ENCODE measurements around the gene ADAMTS14.

DNA sequence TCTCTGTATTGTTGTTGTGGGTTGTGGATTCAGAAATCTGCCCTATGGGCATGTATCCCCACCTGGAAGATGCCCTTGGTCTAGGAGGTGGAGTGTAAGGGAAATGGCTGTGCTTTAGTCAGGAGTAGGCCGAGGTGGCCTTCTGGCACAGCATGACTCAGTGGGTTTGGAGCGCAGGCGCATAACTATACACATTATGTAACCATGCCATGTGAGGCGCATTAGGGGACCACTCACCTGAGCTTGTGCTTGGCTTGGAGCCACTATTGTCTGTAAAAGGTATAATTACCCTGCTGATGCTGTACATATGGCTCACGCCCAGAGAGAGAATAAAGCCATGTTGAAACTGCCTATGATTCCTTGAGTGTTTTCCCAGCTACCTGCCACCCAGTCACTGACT is 20.6 kb upstream of the ADAMTS14 start:
- TF ChIP-seq, protein P1, sequence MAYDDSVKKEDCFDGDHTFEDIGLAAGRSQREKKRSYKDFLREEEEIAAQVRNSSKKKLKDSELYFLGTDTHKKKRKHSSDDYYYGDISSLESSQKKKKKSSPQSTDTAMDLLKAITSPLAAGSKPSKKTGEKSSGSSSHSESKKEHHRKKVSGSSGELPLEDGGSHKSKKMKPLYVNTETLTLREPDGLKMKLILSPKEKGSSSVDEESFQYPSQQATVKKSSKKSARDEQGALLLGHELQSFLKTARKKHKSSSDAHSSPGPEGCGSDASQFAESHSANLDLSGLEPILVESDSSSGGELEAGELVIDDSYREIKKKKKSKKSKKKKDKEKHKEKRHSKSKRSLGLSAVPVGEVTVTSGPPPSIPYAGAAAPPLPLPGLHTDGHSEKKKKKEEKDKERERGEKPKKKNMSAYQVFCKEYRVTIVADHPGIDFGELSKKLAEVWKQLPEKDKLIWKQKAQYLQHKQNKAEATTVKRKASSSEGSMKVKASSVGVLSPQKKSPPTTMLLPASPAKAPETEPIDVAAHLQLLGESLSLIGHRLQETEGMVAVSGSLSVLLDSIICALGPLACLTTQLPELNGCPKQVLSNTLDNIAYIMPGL (CRISPR knock-in tag; IDR thresholded peaks at IDR 0.05), result no peak
- TF ChIP-seq, protein P2, sequence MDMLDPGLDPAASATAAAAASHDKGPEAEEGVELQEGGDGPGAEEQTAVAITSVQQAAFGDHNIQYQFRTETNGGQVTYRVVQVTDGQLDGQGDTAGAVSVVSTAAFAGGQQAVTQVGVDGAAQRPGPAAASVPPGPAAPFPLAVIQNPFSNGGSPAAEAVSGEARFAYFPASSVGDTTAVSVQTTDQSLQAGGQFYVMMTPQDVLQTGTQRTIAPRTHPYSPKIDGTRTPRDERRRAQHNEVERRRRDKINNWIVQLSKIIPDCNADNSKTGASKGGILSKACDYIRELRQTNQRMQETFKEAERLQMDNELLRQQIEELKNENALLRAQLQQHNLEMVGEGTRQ (CRISPR knock-in tag; IDR thresholded peaks at IDR 0.05), result no peak
- TF ChIP-seq, protein P3, sequence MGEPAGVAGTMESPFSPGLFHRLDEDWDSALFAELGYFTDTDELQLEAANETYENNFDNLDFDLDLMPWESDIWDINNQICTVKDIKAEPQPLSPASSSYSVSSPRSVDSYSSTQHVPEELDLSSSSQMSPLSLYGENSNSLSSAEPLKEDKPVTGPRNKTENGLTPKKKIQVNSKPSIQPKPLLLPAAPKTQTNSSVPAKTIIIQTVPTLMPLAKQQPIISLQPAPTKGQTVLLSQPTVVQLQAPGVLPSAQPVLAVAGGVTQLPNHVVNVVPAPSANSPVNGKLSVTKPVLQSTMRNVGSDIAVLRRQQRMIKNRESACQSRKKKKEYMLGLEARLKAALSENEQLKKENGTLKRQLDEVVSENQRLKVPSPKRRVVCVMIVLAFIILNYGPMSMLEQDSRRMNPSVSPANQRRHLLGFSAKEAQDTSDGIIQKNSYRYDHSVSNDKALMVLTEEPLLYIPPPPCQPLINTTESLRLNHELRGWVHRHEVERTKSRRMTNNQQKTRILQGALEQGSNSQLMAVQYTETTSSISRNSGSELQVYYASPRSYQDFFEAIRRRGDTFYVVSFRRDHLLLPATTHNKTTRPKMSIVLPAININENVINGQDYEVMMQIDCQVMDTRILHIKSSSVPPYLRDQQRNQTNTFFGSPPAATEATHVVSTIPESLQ (CRISPR knock-in tag; IDR thresholded peaks at IDR 0.05), result no peak
- TF ChIP-seq, protein P4, sequence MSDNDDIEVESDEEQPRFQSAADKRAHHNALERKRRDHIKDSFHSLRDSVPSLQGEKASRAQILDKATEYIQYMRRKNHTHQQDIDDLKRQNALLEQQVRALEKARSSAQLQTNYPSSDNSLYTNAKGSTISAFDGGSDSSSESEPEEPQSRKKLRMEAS (CRISPR knock-in tag; IDR thresholded peaks at IDR 0.05), result no peak
- TF ChIP-seq, protein P5, sequence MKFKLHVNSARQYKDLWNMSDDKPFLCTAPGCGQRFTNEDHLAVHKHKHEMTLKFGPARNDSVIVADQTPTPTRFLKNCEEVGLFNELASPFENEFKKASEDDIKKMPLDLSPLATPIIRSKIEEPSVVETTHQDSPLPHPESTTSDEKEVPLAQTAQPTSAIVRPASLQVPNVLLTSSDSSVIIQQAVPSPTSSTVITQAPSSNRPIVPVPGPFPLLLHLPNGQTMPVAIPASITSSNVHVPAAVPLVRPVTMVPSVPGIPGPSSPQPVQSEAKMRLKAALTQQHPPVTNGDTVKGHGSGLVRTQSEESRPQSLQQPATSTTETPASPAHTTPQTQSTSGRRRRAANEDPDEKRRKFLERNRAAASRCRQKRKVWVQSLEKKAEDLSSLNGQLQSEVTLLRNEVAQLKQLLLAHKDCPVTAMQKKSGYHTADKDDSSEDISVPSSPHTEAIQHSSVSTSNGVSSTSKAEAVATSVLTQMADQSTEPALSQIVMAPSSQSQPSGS (CRISPR knock-in tag; IDR thresholded peaks at IDR 0.05; ENCODE audit: borderline replicate concordance, low read depth), result no peak
- TF ChIP-seq, protein P6, sequence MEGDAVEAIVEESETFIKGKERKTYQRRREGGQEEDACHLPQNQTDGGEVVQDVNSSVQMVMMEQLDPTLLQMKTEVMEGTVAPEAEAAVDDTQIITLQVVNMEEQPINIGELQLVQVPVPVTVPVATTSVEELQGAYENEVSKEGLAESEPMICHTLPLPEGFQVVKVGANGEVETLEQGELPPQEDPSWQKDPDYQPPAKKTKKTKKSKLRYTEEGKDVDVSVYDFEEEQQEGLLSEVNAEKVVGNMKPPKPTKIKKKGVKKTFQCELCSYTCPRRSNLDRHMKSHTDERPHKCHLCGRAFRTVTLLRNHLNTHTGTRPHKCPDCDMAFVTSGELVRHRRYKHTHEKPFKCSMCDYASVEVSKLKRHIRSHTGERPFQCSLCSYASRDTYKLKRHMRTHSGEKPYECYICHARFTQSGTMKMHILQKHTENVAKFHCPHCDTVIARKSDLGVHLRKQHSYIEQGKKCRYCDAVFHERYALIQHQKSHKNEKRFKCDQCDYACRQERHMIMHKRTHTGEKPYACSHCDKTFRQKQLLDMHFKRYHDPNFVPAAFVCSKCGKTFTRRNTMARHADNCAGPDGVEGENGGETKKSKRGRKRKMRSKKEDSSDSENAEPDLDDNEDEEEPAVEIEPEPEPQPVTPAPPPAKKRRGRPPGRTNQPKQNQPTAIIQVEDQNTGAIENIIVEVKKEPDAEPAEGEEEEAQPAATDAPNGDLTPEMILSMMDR (IDR thresholded peaks at IDR 0.05), result no peak
- TF ChIP-seq ZNF263 (CRISPR knock-in tag; IDR thresholded peaks at IDR 0.05; ENCODE audit: low read depth) (no peak), TCF7 (CRISPR knock-in tag; IDR thresholded peaks at IDR 0.05; ENCODE audit: low read depth) (no peak), ATF1 (CRISPR knock-in tag; IDR thresholded peaks at IDR 0.05) (no peak), ESRRA (CRISPR knock-in tag; IDR thresholded peaks at IDR 0.05; ENCODE audit: borderline replicate concordance) (no peak), IRF2 (CRISPR knock-in tag; IDR thresholded peaks at IDR 0.05; ENCODE audit: borderline replicate concordance, low read depth) (no peak), NR2C2 (CRISPR knock-in tag; IDR thresholded peaks at IDR 0.05) (no peak), MXD4 (CRISPR knock-in tag; IDR thresholded peaks at IDR 0.05; ENCODE audit: borderline replicate concordance) (no peak)

Data from WTC11 (cell line).